NCI-H510A treated with DMSO at 0.1 percent for 48 hours (cell line): ENCODE measurements around the gene TUBA8.
A peak's percentile ranks its signal among the peaks of the same experiment; 100 is the strongest.

ENCODE experiments used
- DNase-seq: peaks from one replicate; lab custom pipeline; 2025; lab: John Stamatoyannopoulos, UW

Gene TUBA8

GRCh38 chr22:18077087-18077638, 33.4 kb upstream of the TUBA8 start:
- no peak for DNase-seq

- peak; percentile 78 for DNase-seq
Measured at GRCh38 chr22:18077639-18078328, 32.8 kb upstream of the TUBA8 start, which contains the start of gene PEX26. Gene PEX26, plus strand, starts transcription at chr22:18077990. Its CDS starts 387 bp downstream, at chr22:18078377.

GRCh38 chr22:18078329-18079041, 32.1 kb upstream of the TUBA8 start:
- DNase-seq = peak; percentile 29

- no peak for DNase-seq
Measured at GRCh38 chr22:18079706-18080233, 30.8 kb upstream of the TUBA8 start.

- DNase-seq = no peak
Measured at GRCh38 chr22:18081416-18081815, 29.2 kb upstream of the TUBA8 start.

- DNase-seq = no peak
Measured at GRCh38 chr22:18082467-18082866, 28.1 kb upstream of the TUBA8 start.

GRCh38 chr22:18083406-18083805, 27.2 kb upstream of the TUBA8 start:
- no peak for DNase-seq

GRCh38 chr22:18085188-18085587, 25.4 kb upstream of the TUBA8 start:
- no peak for DNase-seq

- no peak for DNase-seq
Measured at GRCh38 chr22:18087350-18087855, 23.2 kb upstream of the TUBA8 start.

GRCh38 chr22:18088825-18089568, 21.6 kb upstream of the TUBA8 start:
- no peak for DNase-seq

- no peak for DNase-seq
Measured at GRCh38 chr22:18090286-18090685, 20.3 kb upstream of the TUBA8 start.

GRCh38 chr22:18091478-18091877, 19.1 kb upstream of the TUBA8 start:
- DNase-seq = no peak

GRCh38 chr22:18091916-18092526, 18.6 kb upstream of the TUBA8 start:
- no peak for DNase-seq

GRCh38 chr22:18093661-18094060, 16.9 kb upstream of the TUBA8 start:
- DNase-seq = no peak

- no peak for DNase-seq
Measured at GRCh38 chr22:18095101-18095805, 15.4 kb upstream of the TUBA8 start.

GRCh38 chr22:18096823-18097222, 13.8 kb upstream of the TUBA8 start:
- DNase-seq = no peak

GRCh38 chr22:18100781-18101180, 9.8 kb upstream of the TUBA8 start:
- DNase-seq = no peak

- DNase-seq = no peak
Measured at GRCh38 chr22:18101536-18101935, 9.1 kb upstream of the TUBA8 start.

- DNase-seq = no peak
Measured at GRCh38 chr22:18103527-18104269, 6.9 kb upstream of the TUBA8 start.

GRCh38 chr22:18104566-18104965, 6.0 kb upstream of the TUBA8 start:
- no peak for DNase-seq
